ENCODE results near the gene NFIL3. TPM values are rescaled to one million over a fixed set of nuclear protein-coding genes. Genes with fewer than 3 reads are reported as not detected.

The NFIL3 gene
- total and polyA plus RNA-seq, 11 donors = 13.1 to 35.9 (median 24.7) TPM

DNA sequence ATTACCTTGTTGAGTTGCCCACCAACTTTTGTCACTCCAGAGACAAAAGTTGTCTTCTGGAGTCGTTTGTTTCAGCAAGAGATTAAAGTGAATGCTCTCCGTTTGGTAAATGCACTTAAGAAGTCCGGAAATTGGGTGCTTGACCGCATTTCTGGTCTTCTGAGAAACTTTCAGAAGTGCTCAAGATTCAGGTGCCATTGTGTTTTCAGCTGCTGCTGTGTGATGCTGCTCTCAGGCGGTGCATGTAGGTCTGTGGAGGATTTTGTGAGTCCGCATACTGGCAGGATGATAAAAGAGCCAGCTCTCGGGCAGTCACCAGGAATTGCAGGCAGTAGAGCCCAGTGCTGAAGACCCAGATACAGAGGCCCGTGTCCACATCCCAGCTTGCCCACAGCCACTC, 5.9 kb upstream of the NFIL3 start:
- no peak for ATAC-seq
- H3K36me3 ChIP-seq = no peaks in the 10 kb centered on the region
- intact Hi-C loops (cut with DNase I) = loop anchor here in 6 of 10 donors (5.0 to 10.0 kb wide), 8 partner anchors 65 to 517 kb away; partner anchors contain the start of gene AUH (in 1 of the 6)
- 84 to 92% (median 86%) methylated on average over 8 of the region's 8 CpGs for WGBS, 4 donors
- H3K9me3 ChIP-seq = no peaks in the 10 kb centered on the region
- no peak for DNase-seq
- H3K27ac ChIP-seq = no peak overlapping the region
- H3K4me1 ChIP-seq = peaks cover 0 to 38% (median 5%) of the 10 kb centered on the region in 12 donors
- no peaks in the 10 kb centered on the region for H3K27me3 ChIP-seq
- TF ChIP-seq CTCF (IDR thresholded peaks at IDR 0.05) (no peak), POLR2A (IDR thresholded peaks at IDR 0.05) (no peak)
- no peak overlapping the region for H3K4me3 ChIP-seq

DNA sequence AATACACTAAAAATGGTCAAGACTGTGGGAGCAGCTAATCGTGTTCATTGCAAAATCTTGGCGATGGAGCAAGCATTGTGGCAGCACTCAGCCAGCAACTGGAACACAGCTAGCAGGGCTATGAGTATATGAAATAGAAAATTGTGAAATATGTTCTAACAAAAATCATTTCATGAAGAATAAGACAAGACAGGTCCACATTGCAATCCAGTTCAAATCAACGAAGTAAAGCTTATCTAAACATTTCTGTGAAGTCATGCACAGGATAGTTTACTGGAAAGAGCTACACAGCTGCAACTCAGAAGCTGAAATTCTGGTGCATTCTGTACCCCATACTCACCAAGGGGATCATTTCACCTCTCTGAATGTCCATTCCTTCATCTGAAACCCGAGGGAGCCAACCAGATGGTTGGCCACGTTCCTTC, 5.3 kb upstream of the NFIL3 start:
- peaks cover 0 to 39% (median 5%) of the 10 kb centered on the region in 12 donors for H3K4me1 ChIP-seq
- peak overlapping the region in 1 of 12 donors; percentile 67 for H3K27ac ChIP-seq
- WGBS, 4 donors = 69 to 75% (median 71%) methylated on average over 5 of the region's 5 CpGs
- no peaks in the 10 kb centered on the region for H3K9me3 ChIP-seq
- H3K27me3 ChIP-seq = no peaks in the 10 kb centered on the region
- DNase-seq (no peak), ATAC-seq (no peak)
- TF ChIP-seq POLR2A (IDR thresholded peaks at IDR 0.05) (no peak), CTCF (IDR thresholded peaks at IDR 0.05) (no peak)
- no peaks in the 10 kb centered on the region for H3K36me3 ChIP-seq
- intact Hi-C loops (cut with DNase I) = loop anchor here in 6 of 10 donors (5.0 to 10.0 kb wide), 8 partner anchors 64 to 517 kb away; partner anchors contain the start of gene AUH (in 1 of the 6)
- no peak overlapping the region for H3K4me3 ChIP-seq

- Histone ChIP-seq H3K4me1 (peaks cover 0 to 39% (median 5%) of the 10 kb centered on the region in 12 donors), H3K9me3 (no peaks in the 10 kb centered on the region), H3K27ac (peak overlapping the region in 1 of 12 donors; percentile 67), H3K27me3 (no peaks in the 10 kb centered on the region), H3K4me3 (no peak overlapping the region), H3K36me3 (no peaks in the 10 kb centered on the region)
- 77 to 84% (median 79%) methylated on average over 2 of the region's 2 CpGs for WGBS, 4 donors
- ATAC-seq (no peak), DNase-seq (no peak)
- intact Hi-C loops (cut with DNase I) = loop anchor here in 6 of 10 donors (5.0 to 10.0 kb wide), 8 partner anchors 64 to 516 kb away; partner anchors contain the start of gene AUH (in 1 of the 6)
- TF ChIP-seq POLR2A (IDR thresholded peaks at IDR 0.05) (no peak), CTCF (IDR thresholded peaks at IDR 0.05) (no peak)
Observed at GRCh38 chr9:91428436-91428835, 4.8 kb upstream of the NFIL3 start.

DNA sequence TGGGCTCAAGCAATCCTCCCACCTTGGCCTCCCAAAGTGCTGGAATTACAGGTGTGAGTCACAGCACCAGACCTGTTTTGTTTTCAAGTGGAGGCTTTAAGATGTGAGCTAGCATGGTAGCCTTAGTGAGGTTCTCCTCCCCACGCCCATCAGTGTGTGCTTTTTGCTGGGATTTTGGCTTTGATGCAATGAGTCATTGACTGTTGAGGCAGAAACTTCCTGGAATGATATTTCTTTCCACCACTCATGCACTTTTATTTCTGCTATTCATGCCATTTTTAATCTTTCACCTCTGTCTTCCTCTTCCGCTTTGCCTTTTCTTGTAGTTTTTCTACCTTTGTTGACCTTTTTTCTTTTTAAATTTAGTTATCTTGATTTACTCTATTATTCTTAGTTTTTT, 4.2 kb upstream of the NFIL3 start:
- H3K4me3 ChIP-seq = no peak overlapping the region
- H3K27ac ChIP-seq = peak overlapping the region in 1 of 12 donors; percentile 67
- H3K9me3 ChIP-seq = no peaks in the 10 kb centered on the region
- WGBS, 4 donors = 80 to 95% (median 86%) methylated on average over 2 of the region's 2 CpGs
- H3K27me3 ChIP-seq = no peaks in the 10 kb centered on the region
- TF ChIP-seq CTCF (IDR thresholded peaks at IDR 0.05) = no peak
- no peak for TF ChIP-seq POLR2A (IDR thresholded peaks at IDR 0.05)
- intact Hi-C loops (cut with DNase I) = loop anchor here in 6 of 10 donors (2.0 to 10.0 kb wide), 10 partner anchors 63 to 516 kb away; partner anchors contain the start of gene AUH (in 1 of the 6)
- ATAC-seq (no peak), DNase-seq (no peak)
- H3K4me1 ChIP-seq = peaks cover 0 to 34% (median 5%) of the 10 kb centered on the region in 12 donors
- H3K36me3 ChIP-seq = no peaks in the 10 kb centered on the region

Data from heart left ventricle (tissue), 16 donors.